ENCODE measurements around the gene MED9. TPM values are rescaled to one million over a fixed set of nuclear protein-coding genes. Genes with fewer than 3 reads are reported as not detected.
A peak's percentile ranks its signal among the peaks of the same experiment; 100 is the strongest.

The MED9 gene
- total and polyA plus RNA-seq, 4 donors, result 6.4 to 12.5 (median 8.8) TPM

GRCh38 chr17:17493986-17494466 is 17.2 kb downstream of the MED9 start:
- no peak for DNase-seq (ENCODE audit: low spot score)
- TF ChIP-seq REST (IDR thresholded peaks at IDR 0.05), result no peak
- no peak for TF ChIP-seq HNF4G (IDR thresholded peaks at IDR 0.05)
- no peak for TF ChIP-seq JUND (IDR thresholded peaks at IDR 0.05)
- TF ChIP-seq RAD21 (IDR thresholded peaks at IDR 0.05), result no peak
- peak in 1 of 2 donors; percentile 7 for TF ChIP-seq HNF4A (conservative IDR thresholded peaks at IDR 0.05)
- Histone ChIP-seq H3K27ac (ENCODE audit: low read depth in 1 of 2, low read length in 2 of 2) (peak overlapping the region; percentile 9), H3K27me3 (ENCODE audit: control insufficient read depth in 4 of 4, insufficient read depth in 4 of 4, low read length in 3 of 4) (no peaks in the 10 kb centered on the region), H3K4me1 (ENCODE audit: control insufficient read depth in 4 of 4, insufficient read depth in 4 of 4, low read length in 3 of 4) (peaks cover 0 to 16% (median 7%) of the 10 kb centered on the region in 4 donors), H3K36me3 (ENCODE audit: control insufficient read depth in 4 of 4, insufficient read depth in 3 of 4, low read depth in 1 of 4, low read length in 3 of 4) (peaks cover 6 to 20% (median 7%) of the 10 kb centered on the region in 4 donors), H3K9ac (ENCODE audit: low read depth in 1 of 2, low read length in 2 of 2) (no peak overlapping the region), H3K4me3 (ENCODE audit: low read depth in 1 of 3, low read length in 3 of 3) (peak overlapping the region in 1 of 3 donors; percentile 56), H3K9me3 (ENCODE audit: control insufficient read depth in 4 of 4, low read length in 3 of 4) (no peaks in the 10 kb centered on the region)
- WGBS, result 76% methylated on average over 5 of the region's 5 CpGs

GRCh38 chr17:17494499-17494869 is 17.7 kb downstream of the MED9 start:
- WGBS, result 20% methylated on average over 14 of the region's 14 CpGs
- TF ChIP-seq RXRA (IDR thresholded peaks at IDR 0.05) (peak in 1 of 2 donors; percentile 17), FOXA1 (IDR thresholded peaks at IDR 0.05) (no peak)
- Histone ChIP-seq H3K9me3 (ENCODE audit: control insufficient read depth in 4 of 4, low read length in 3 of 4) (no peaks in the 10 kb centered on the region), H3K27me3 (ENCODE audit: control insufficient read depth in 4 of 4, insufficient read depth in 4 of 4, low read length in 3 of 4) (no peaks in the 10 kb centered on the region), H3K36me3 (ENCODE audit: control insufficient read depth in 4 of 4, insufficient read depth in 3 of 4, low read depth in 1 of 4, low read length in 3 of 4) (peaks cover 6 to 19% (median 7%) of the 10 kb centered on the region in 4 donors), H3K4me1 (ENCODE audit: control insufficient read depth in 4 of 4, insufficient read depth in 4 of 4, low read length in 3 of 4) (peaks cover 0 to 16% (median 7%) of the 10 kb centered on the region in 4 donors), H3K4me3 (ENCODE audit: low read depth in 1 of 3, low read length in 3 of 3) (peak overlapping the region; percentile 54 to 64 (median 56)), H3K27ac (ENCODE audit: low read depth in 1 of 2, low read length in 2 of 2) (peak overlapping the region; percentile 41 to 76), H3K9ac (ENCODE audit: low read depth in 1 of 2, low read length in 2 of 2) (peak overlapping the region in 1 of 2 donors; percentile 37)
- no peak for DNase-seq (ENCODE audit: low spot score)

GRCh38 chr17:17494870-17495535 is 18.2 kb downstream of the MED9 start:
- no peaks in the 10 kb centered on the region for H3K9me3 ChIP-seq (ENCODE audit: control insufficient read depth in 4 of 4, low read length in 3 of 4)
- peaks cover 0 to 16% (median 7%) of the 10 kb centered on the region in 4 donors for H3K4me1 ChIP-seq (ENCODE audit: control insufficient read depth in 4 of 4, insufficient read depth in 4 of 4, low read length in 3 of 4)
- peak overlapping the region; percentile 41 to 76 for H3K27ac ChIP-seq (ENCODE audit: low read depth in 1 of 2, low read length in 2 of 2)
- H3K27me3 ChIP-seq (ENCODE audit: control insufficient read depth in 4 of 4, insufficient read depth in 4 of 4, low read length in 3 of 4), result no peaks in the 10 kb centered on the region
- DNase-seq (ENCODE audit: low spot score), result no peak
- H3K4me3 ChIP-seq (ENCODE audit: low read depth in 1 of 3, low read length in 3 of 3), result peak overlapping the region; percentile 54 to 64 (median 56)
- peak overlapping the region; percentile 23 to 73 for H3K9ac ChIP-seq (ENCODE audit: low read depth in 1 of 2, low read length in 2 of 2)
- peaks cover 6 to 19% (median 7%) of the 10 kb centered on the region in 4 donors for H3K36me3 ChIP-seq (ENCODE audit: control insufficient read depth in 4 of 4, insufficient read depth in 3 of 4, low read depth in 1 of 4, low read length in 3 of 4)
- WGBS, result 5% methylated on average over 71 of the region's 71 CpGs
- no peak for TF ChIP-seq JUND (IDR thresholded peaks at IDR 0.05)
- TF ChIP-seq CTCF (IDR thresholded peaks at IDR 0.05; ENCODE audit: low read depth, low read length, missing input control), result no peak
- TF ChIP-seq ATF3 (IDR thresholded peaks at IDR 0.05), result no peak
- TF ChIP-seq RAD21 (IDR thresholded peaks at IDR 0.05), result no peak
- TF ChIP-seq ZBTB33 (IDR thresholded peaks at IDR 0.05), result no peak
- TF ChIP-seq REST (IDR thresholded peaks at IDR 0.05), result no peak
- no peak for TF ChIP-seq FOXA1 (IDR thresholded peaks at IDR 0.05)
- no peak for TF ChIP-seq HNF4A (conservative IDR thresholded peaks at IDR 0.05)
- TF ChIP-seq FOXA2 (IDR thresholded peaks at IDR 0.05), result no peak
- TF ChIP-seq MAX (IDR thresholded peaks at IDR 0.05), result no peak
- TF ChIP-seq EGR1 (IDR thresholded peaks at IDR 0.05; ENCODE audit: low read depth in 2 of 2), result no peak
- TF ChIP-seq HNF4G (IDR thresholded peaks at IDR 0.05), result no peak
- TF ChIP-seq GABPA (IDR thresholded peaks at IDR 0.05 in 1 of 2, conservative IDR thresholded peaks at IDR 0.05 in 1 of 2), result no peak

Data from liver (tissue), 9 donors.